Measurements from ENCODE around the gene KIF13A. TPM values are rescaled to one million over a fixed set of nuclear protein-coding genes. Genes with fewer than 3 reads are reported as not detected.
"Not testable (repeated sequence)": the region's sequence is repeated elsewhere in the genome, so short reads cannot be mapped to it uniquely, and the experiment has no call there.

KIF13A gene
- total RNA-seq, 1 donor from 2014 or later = 61.4 TPM

DNA sequence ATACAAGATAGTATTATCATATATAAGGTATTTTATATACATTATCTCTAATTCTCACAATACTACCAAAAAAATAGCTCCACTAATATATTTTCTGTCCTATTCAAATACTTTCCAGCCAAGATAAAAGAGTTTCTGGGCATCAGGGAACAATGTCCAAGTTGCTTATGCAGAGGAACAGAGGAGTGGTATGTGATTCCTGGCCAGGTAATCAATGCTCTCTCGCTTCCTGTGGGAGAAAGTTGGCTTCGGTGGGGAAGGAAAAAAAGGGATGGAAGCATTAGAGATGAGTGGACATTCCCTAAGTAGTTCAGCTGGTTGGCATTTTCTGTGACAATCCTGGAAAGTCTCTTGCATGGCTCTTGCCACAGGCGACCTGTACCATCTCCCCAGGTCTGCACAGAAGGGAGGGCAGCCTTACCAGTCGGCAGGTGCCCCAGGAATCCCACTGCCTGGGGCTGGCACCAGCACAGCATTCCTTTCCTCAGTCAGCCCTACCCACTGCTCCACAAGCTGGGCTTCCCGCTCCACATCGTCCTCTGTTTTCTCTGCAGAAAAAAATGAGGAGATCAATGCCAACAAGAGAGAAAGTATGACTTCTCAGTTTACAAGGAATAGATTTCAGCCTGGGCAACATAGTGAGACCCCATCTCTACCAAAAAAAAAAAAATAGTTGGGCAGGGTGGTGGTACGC lies 202.2 kb downstream of the KIF13A start:
- DNase-seq = no peak

DNA sequence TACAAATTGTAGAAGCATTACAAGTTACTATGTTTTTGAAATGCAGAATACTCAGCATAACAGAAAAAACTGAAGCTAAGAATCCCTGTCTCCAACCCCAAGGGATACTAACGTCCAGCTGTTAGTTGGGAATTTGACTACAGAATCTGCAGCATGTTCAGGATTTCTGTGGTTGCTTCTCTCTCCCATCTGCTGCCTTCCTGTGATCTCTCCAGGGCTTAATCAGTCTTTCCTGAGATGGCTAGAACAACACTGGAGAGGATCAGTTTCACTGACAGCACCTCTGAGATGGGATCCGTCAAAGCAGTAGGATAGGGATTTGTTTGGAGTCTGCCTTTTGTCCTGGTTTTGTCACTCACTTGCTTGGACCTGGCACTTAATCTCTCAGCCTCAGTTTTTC lies 207.4 kb downstream of the KIF13A start:
- peak; percentile 52 for DNase-seq

DNA sequence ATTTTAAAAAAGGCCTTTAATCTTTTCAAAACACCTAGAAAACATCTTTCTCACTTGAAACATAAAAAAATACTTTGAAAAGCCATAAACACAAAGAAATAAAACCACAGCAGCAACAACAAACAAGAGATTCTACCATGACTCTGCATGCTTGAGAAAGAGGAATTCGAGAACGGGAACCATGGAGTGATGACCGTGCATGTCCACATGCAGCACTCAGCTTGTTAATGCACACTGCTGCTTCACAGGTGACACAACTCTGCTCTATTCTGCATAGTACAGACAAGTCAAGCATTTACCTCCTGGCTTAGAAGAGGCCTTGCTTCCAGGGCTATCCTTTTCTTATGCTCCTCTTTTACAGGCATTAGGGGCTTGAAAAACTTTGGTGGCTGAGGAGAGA lies 215.8 kb downstream of the KIF13A start:
- no peak for DNase-seq

DNA sequence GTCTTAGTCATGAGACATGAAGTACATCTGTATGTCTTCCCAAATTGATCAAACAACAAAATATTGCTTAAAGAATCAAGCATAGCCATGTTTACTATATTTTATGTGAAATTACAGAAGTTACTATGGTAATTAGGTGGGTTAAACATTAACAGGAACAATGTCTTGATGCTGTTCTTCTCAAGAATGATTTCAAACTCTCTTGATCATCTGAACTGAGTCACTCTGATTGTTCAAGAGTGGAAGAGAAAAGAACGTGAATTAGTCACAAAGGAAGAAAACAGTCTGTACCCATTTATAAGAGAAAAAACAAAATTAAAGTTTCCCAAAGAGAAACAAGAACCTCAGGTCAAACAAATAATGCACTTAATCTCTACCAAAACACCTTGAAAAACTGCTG lies 218.6 kb downstream of the KIF13A start:
- no peak for DNase-seq

DNA sequence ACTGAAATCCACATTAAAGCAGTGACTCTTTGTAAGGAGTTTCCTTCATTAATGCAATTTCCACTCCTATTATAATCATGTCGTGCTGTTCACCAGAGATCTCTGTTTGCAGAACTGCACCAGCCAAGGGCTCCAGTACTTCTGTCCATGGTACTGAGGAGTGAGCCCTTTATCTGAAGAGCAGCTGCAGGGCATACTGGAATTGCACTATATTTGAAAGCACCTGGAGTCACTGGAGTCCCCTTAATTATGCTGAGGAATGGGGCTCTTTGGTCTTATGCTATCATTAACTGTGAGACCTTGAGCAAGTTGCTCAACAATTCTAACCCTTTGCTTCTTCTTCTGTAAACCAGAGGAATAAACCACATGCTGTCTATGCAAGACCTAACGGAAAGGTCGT lies 219.0 kb downstream of the KIF13A start:
- peak; percentile 50 for DNase-seq

DNA sequence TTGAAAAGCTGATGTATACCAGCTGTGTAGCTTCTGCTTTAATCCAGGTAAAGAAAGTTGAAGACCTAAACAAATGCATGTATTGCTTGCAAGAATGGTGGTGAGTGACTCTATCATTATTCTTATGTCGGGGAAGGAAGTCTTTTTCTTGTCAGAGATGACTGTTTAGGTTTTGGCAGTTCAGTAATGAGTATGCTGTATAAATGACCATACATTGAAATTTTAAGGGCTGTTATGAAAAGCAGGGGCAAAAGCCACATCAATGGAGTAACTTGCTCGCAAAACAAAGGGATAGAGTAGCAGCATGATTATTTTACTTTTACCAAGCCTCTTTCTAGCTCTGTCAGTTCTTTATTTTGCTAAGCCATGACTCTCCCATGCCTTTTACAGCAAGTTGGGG lies 224.8 kb downstream of the KIF13A start:
- no peak for DNase-seq

DNA sequence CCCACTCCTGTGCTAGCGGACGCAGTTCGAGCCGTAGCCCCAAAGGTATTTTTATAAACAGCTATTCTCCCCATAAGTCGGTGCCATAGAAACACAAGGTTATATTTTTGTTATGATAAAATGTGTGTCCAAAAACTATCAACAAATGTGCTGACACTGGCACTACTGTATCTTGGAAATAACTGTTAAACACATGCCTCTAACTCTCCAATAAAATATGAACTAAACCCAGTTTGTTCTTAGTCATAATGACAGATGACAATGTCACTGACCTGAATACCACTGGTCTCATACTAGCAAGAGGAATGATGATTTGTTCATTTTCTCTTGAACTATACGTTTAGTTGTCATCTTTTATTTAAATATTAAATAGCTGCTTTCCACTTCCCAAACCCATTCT lies 229.3 kb downstream of the KIF13A start:
- DNase-seq = no peak

DNA sequence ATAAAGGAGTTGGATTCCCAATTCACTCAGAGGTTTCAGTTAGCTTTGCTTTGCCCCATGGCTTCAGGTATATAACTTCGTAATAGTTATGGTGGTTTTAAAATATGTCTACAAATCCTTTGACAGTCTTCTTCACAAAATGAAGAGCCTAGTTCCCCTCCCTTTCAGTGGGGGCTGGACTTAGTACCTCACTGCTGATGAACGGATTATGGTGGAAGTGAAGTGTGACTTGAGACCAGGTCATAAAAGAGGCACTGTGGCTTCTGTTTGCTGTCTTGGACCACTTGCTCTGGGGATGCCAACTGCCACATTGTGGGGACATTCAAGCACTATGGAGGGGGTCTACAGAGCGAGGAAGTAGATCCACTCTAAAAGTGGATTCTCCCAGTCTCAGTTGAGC lies 233.2 kb downstream of the KIF13A start:
- DNase-seq = no peak

DNA sequence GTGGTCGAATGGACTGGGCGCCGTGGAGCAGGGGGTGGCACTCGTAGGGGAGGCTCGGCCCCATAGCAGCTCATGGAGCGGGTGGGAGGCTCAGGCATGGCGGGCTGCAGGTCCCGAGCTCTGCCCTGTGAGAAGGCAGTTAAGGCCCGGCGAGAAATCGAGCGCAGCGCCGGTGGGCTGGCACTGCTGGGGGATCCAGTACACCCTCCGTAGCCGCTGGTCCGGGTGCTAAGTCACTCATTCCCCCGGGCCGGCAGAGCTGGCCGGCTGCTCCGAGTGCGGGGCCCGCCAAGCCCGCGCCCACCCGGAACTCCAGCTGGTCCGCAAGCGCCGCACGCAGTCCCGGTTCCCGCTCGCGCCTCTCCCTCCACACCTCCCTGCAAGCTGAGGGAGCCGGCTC lies 242.1 kb downstream of the KIF13A start:
- not testable (repeated sequence) for DNase-seq

DNA sequence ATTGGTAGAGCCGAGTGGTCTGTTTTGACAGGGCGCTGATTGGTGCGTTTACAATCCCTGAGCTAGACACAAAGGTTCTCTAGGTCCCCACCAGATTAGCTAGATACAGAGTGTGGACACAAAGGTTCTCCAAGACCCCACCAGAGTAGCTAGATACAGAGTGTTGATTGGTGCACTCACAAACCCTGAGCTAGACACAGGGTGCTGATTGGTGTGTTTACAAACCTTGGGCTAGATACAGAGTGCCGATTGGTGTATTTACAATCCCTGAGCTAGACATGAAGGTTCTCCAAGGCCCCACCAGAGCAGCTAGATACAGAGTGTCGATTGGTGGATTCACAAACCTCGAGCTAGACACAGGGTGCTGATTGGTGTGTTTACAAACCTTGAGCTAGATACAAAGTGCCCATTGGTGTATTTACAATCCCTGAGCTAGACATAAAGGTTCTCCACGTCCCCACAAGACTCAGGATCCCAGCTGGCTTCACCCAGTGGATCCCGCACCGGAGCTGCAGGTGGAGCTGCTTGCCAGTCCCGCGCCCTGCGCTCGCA lies 242.6 kb downstream of the KIF13A start:
- DNase-seq = not testable (repeated sequence)

DNA sequence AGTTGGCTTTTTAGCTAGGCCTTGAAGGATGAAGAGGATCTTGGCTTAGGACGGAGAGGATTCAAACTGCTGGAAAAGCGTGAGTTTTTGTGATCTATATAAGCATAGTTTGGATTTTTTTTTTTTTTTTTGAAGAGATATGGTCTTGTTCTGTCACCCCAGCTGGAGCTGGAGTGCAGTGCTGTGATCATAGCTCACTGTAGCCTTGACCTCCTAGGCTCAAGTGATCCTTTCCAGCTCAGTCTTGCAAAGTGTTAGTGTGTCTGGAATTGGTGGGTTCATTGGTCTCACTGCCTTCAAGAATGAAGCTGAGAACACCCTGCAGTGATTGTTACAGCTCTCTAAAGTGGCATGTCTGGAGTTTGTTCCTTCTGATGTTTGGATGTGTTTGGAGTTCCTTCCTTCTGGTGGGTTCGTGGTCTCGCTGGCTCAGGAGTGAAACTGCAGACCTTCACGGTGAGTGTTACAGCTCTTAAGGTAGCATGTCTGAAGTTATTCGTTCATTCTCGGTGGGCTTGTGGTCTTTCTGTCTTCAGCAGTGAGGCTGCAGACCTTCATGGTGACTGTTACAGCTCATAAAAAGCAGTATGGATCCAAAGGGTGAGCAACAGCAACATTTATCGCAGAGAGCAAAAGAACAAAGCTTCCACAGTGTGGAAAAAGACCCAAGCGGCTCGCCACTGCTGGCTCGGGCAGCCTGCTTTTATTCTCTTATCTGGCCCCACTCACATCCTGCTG lies 243.2 kb downstream of the KIF13A start:
- no peak for DNase-seq

DNA sequence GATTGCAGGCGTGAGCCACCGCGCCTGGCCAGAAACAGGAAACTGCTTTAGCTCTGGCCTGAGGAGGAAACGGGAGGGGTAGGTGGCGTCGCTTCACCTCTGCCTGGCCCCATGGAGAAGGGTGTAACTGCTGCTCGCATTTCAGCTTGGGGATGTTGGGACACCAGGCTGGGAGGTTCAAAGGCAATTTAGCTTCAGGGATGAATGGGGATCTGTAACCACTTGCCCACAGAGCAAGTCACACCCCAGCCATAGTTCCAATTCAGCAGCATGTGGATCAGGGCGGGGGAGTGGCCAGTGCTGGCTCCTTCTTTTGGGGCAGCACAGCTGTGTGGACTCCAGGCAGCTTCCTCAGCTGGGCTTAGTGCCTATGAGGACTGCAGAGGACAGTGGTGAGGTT lies 245.9 kb downstream of the KIF13A start:
- DNase-seq = peak; percentile 62

DNA sequence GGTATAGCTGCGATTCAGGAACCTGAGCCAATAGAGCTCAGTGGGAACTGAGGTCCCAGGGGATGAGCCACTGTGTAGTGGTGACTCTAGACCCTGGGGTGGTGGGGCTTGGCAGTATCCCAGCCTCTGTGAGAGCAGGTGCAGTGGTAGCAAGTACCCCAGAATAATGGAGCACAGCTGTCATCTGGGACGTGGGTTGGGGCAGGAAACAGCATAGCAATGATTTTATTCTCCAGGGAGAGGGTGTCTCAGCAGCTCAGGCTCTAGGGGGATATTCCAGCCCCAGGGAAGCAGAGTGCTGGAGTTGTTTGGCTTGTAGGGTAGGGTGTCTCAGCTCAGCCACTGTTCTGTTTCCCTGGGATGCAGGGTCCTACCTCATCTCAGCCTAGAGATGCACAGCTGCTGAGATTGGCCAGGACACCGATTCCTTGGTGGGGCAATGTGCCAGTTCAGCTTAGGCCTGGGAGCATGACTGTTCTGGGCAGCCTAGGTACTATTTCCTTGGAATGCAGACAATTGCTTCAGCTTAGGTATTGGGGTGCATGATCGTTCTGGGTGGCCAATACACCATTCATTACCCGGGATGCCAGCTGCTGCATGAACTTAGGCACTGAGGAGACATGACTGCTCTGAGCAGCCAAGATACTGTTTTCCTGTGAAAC lies 246.7 kb downstream of the KIF13A start:
- peak; percentile 58 for DNase-seq

DNA sequence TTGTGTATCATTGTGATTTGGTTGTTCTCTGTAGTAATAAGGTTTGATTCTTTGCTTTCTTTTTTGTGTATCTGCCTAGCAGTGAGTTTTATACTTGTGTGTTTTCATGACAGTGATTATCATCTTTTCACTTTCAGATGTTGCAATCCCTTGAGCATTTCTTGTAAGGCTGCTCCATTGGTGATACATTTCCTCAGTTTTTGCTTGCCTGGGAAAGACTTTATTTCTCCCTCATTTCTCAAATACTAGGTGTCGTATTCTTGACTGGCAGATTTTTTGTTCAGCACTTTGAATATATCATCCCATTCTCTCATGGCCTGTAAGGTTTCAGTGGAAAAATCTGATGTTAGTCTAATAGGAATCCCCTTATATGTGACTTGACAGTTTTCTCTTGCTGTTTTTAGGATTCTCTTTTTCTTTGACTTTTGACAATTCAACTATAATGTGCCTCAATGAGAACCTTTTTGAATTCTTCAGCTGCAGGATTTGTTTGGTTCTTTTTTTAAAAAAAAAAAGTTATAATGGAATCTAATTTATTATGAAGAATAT lies 249.7 kb downstream of the KIF13A start:
- no peak for DNase-seq

DNA sequence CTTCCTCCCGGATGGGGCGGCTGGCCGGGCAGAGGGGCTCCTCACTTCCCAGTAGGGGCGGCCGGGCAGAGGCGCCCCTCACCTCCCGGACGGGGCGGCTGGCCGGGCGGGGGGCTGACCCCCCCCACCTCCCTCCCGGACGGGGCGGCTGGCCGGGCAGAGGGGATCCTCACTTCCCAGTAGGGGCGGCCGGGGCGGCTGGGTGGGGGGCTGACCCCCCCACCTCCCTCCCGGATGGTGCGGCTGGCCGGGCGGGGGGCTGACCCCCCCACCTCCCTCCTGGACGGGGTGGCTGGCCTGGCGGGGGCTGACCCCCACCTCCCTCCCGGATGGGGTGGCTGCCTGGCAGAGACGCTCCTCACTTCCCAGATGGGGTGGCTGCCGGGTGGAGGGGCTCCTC lies 252.1 kb downstream of the KIF13A start:
- not testable (repeated sequence) for DNase-seq

DNA sequence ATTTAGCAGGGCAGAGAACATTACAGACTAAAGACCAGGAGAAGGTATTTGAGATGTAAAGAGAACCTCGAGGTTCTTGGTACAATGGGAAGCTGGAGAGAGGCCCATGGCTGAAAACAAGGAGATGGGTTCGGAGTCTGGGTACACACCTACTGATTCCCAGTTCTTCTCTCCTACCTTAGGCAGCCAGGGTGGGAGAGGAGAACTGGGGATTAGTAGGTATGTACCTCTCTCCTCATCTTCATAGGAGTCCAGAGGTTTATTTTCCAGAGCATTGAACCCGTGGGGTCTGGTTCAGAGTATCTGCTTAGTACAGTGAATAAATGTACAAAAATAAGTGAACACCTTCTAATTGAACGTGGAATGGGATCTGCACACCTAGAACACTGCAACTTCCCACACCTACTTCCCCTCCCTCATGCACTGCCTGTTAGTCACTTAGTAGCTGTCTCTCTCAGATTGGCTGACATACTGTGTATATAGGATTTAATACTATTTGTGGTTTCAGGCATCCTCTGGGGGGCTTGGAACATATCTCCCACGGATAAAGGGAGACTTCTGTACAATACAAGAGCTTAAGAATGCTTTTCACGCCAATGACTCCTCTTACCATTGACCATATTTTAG lies 257.2 kb downstream of the KIF13A start:
- DNase-seq = no peak

DNA sequence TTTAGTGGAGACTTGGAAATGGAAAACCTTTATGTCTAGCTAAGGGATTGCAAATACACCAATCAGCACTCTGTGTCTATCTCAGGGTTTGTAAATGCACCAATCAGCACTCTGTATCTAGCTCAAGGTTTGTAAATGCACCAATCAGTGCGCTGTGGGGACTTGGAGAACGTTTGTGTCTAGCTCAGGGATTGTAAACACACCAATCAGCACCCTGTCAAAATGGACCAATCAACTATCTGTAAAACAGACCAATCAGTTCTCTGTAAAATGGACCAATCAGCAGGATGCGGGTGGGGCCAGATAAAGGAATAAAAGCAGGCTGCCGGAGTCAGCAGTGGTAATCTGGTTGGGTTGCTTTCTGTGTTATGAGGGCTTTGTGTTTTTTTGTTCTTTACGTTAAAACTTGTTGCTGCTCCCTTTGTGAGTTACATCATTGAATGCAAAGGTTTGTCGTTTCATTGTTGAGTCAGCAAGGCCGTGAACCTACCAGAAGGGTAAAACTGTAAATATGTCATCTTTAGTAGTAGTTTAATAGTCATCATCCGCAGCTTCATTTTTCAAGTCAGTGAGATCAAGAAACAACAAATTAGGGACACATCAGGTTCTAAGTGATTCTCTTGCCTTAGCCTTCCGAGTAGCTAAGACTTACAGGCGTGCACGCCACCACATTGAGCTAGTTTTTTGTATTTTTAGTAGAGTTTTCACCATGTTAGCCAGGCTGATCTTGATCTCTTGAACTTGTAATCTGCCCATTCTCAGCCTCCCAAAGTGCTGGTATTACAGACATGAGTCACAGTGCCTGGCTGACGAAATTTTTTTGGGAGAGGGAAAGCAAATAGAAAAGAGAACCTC lies 258.0 kb downstream of the KIF13A start:
- DNase-seq = no peak

DNA sequence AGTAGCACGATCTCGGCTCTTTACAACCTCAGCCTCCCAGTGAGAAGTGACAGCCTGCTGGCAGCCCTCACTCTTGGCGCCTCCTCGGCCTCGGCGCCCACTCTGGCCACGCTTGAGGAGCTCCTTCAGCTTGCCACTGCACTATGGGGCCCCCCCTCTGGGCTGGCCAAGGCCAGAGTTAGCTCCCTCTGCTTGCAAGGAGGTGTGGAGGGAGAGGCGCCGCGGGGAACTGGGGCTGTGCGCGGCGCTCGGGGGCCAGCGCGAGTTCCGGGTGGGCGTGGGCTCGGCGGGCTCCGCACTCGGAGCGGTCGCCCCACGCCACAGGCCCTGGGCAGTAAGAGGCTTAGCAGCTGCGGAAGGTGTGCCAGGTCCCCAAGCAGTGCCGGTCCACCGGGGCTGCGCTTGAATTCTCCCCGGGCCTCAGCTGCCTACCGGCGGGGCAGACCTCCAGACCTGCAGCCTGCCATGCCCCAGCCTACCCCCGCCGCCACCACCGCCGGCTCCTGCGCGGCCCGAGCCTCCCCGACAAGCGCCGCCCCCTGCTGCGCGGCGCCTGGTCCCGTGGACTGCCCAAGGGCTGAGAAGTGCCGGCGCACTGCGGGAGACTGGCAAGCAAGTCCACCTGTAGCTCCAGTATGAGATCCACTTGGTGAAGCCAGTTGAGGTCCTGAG lies 258.7 kb downstream of the KIF13A start:
- no peak for DNase-seq

DNA sequence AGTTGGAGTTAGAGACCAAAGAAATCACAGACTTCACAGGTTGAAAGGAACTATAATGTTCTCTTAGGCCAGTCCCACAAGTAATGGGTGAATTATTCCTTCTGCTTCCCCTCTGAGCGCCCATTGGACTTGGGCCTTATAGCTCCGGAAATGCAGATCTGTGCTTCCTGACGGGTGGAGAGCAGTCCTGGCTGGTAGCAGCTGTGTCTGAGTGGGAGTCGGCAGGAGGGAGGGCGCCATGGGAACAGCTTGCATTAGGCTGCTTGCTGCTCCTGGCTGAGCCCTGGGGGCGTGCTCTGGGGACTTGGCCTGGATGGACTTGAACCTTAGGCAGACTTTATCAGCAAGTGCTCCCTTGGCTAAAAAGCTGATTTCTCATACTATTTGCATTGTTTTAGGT lies 262.4 kb downstream of the KIF13A start:
- peak; percentile 64 for DNase-seq

DNA sequence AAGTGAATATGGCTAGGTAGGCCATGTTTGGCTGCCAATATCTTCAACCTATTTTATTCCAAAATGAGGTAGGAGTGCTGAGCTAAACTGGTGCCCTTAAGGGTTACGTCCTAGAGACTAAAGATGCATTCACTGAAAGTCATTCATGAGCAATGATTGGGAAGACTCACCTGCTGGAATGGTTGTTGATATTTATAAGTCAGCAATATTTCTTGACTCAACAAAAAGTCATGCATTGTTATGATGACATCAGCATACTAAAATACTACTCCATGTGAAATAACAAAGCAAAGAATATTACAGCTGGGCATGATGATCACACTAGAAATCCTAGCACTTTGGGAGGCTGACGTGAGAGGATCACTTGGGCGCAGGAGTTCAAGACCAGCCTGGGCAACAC lies 263.1 kb downstream of the KIF13A start:
- no peak for DNase-seq

DNA sequence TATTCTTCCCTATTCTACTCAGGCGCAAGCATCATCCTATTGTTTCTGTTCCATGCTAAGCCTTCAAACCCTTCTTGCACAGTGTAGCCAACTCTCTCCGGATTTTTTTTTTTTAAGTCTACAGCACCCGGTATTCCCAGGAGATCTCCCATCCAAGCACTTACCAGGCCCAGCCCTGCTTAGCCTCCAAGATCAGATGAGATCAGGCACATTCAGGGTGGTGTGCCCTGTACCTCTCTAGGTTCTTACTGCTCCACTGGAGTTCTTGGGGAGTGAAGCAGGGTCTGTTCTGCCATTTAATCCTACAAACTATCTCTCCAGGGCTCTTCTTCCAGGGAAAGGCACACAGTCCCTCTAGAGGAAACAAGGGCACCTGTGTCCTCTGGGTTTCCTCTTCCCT lies 265.8 kb downstream of the KIF13A start:
- DNase-seq = no peak

Data from tongue (tissue), 2 donors.